Kidney epithelial cell (primary cell): ENCODE results near the gene LARP4B. TPM values are rescaled to one million over a fixed set of nuclear protein-coding genes. Genes with fewer than 3 reads are reported as not detected.
A peak's percentile ranks its signal among the peaks of the same experiment; 100 is the strongest.

Source experiments
- DNase-seq: peaks from one replicate; pipeline ENCODE4 v3.0.0-alpha.2; 2010; ENCODE audit warnings: low read depth
- H3K27me3 ChIP-seq: 2 replicates; pipeline ENCODE4 v1.6.0; 2011; ENCODE audit warnings: low read length; ENCODE audit not compliant: control insufficient read depth, insufficient read depth
- H3K36me3 ChIP-seq: 2 replicates; pipeline ENCODE4 v1.5.1; 2011; ENCODE audit warnings: low read length; ENCODE audit not compliant: control insufficient read depth, insufficient read depth
- H3K4me3 ChIP-seq: 2 replicates; pipeline ENCODE4 v1.5.1; 2011; ENCODE audit warnings: low read depth, mild to moderate bottlenecking, control low read depth, low read length
- CTCF ChIP-seq: IDR thresholded peaks from 2 replicates; pipeline ENCODE4 v1.5.1; 2011; ENCODE audit warnings: mild to moderate bottlenecking, moderate library complexity, low read length, control low read depth, inconsistent platforms; ENCODE audit not compliant: insufficient read depth, poor library complexity, severe bottlenecking
- total RNA-seq: library from RNA; depleted of rRNA; stranded (reverse); fragments of >200 nt; gene quantifications from 2 replicates; pipeline ENCODE4 v1.2.3, GENCODE V29; 2015

The LARP4B gene
- total RNA-seq, 1 donor from 2014 or later: 64.0 TPM

- Histone ChIP-seq H3K27me3 (no peaks in the 10 kb centered on the region), H3K4me3 (no peak overlapping the region), H3K36me3 (no peaks in the 10 kb centered on the region)
- no peak for TF ChIP-seq CTCF
- DNase-seq: no peak
These were observed 139.9 kb downstream of the LARP4B start for GRCh38 chr10:791639-792038.

GRCh38 chr10:790821-791551, 140.5 kb downstream of the LARP4B start:
- Histone ChIP-seq H3K27me3 (no peaks in the 10 kb centered on the region), H3K36me3 (no peaks in the 10 kb centered on the region), H3K4me3 (no peak overlapping the region)
- DNase-seq: no peak
- TF ChIP-seq CTCF: no peak

GRCh38 chr10:789831-790701, 141.4 kb downstream of the LARP4B start:
- TF ChIP-seq CTCF: no peak
- DNase-seq: no peak
- H3K4me3 ChIP-seq: no peak overlapping the region

GRCh38 chr10:788796-789748, 142.4 kb downstream of the LARP4B start:
- H3K27me3 ChIP-seq: peaks cover 2% of the 10 kb centered on the region
- DNase-seq: no peak
- TF ChIP-seq CTCF: peak; percentile 61
- no peaks in the 10 kb centered on the region for H3K36me3 ChIP-seq
- H3K4me3 ChIP-seq: peak overlapping the region; percentile 4

More at GRCh38 chr10:789831-790701, 141.4 kb downstream of the LARP4B start:
- Histone ChIP-seq H3K36me3 (no peaks in the 10 kb centered on the region), H3K27me3 (no peaks in the 10 kb centered on the region)

GRCh38 chr10:787933-788651, 143.4 kb downstream of the LARP4B start:
- no peak for TF ChIP-seq CTCF
- Histone ChIP-seq H3K27me3 (peaks cover 8% of the 10 kb centered on the region), H3K4me3 (no peak overlapping the region), H3K36me3 (no peaks in the 10 kb centered on the region)
- DNase-seq: no peak
